A549 (cell line): ENCODE results near the gene GRAMD2A.

Experiments used
- CHD2 ChIP-seq: fragments of 150-350 bp; IDR thresholded peaks from 2 replicates; pipeline ENCODE4 v1.6.1; 2014; ENCODE audit warnings: low read length; ENCODE audit not compliant: partially characterized antibody
- ESRRA ChIP-seq: fragments of 150-350 bp; IDR thresholded peaks from 2 replicates; pipeline ENCODE4 v1.6.1; 2014; ENCODE audit warnings: mild to moderate bottlenecking, low read length, borderline replicate concordance
- NPAS2 ChIP-seq: fragments of 250-450 bp; sonication (Bioruptor Pico); IDR thresholded peaks from 2 replicates; pipeline ENCODE4 v1.8.0; 2022; ENCODE audit warnings: mild to moderate bottlenecking, moderate library complexity, borderline replicate concordance
- RAD21 ChIP-seq, 2 experiments: fragments of >200 bp in 1 of 2; sonication (Bioruptor Twin) in 1 of 2; formaldehyde crosslinking in 1 of 2; IDR thresholded peaks in 1 of 2; conservative IDR thresholded peaks in 1 of 2; 2 replicates in 1 of 2; 3 replicates in 1 of 2; pipeline ENCODE4 v1.6.1; 2012 to 2018; ENCODE audit warnings: inconsistent platforms in 1 of 2
- RCOR1 ChIP-seq: fragments of 150-350 bp; IDR thresholded peaks from 2 replicates; pipeline ENCODE4 v1.6.1; 2014; ENCODE audit warnings: antibody characterized with exemption, low read length, low read depth
- RFX5 ChIP-seq: fragments of 450-650 bp; IDR thresholded peaks from 2 replicates; pipeline ENCODE4 v1.7.1; 2014; ENCODE audit warnings: antibody characterized with exemption, mild to moderate bottlenecking, moderate library complexity
- TFCP2L1 ChIP-seq: fragments of 250-450 bp; sonication (Bioruptor Pico); IDR thresholded peaks from 2 replicates; pipeline ENCODE4 v1.5.0; 2021; ENCODE audit warnings: mild to moderate bottlenecking
- TF ChIP-seq, protein P1 (sequence below): fragments of 200-600 bp; sonication (generic); IDR thresholded peaks from 2 replicates; pipeline ENCODE4 v1.6.1; 2016; ENCODE audit warnings: antibody characterized with exemption, mild to moderate bottlenecking, moderate library complexity
- TF ChIP-seq, protein P2 (sequence below): fragments of >200 bp; sonication (Bioruptor Twin); formaldehyde crosslinking; IDR thresholded peaks from 3 replicates; pipeline ENCODE4 v1.5.1; 2016
- TF ChIP-seq, protein P3 (sequence below): IDR thresholded peaks from 2 replicates; pipeline ENCODE4 v1.6.1; 2012

DNA sequence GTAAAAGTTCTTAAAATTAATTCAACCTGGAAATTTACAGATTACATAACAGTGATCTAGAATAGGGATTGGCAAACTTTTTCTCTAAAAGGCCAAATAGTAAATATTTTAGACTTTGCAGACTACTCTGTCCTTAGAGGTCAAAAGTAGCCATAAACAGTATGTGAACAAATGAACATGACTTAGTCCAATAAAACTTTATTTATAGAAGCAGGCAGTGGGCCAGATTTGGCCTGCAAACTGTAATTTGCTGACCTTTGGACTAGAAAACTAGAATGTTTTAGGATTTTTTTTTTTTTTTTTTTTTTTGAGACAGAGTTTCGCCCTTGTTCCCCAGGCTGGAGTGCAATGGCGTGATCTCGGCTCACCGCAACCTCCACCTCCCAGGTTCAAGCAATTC lies 67.3 kb downstream of the GRAMD2A start:
- no peak for TF ChIP-seq RAD21 (conservative IDR thresholded peaks at IDR 0.05 in 1 of 2, IDR thresholded peaks at IDR 0.05 in 1 of 2)
- TF ChIP-seq TFCP2L1 = no peak
- TF ChIP-seq, protein P1, sequence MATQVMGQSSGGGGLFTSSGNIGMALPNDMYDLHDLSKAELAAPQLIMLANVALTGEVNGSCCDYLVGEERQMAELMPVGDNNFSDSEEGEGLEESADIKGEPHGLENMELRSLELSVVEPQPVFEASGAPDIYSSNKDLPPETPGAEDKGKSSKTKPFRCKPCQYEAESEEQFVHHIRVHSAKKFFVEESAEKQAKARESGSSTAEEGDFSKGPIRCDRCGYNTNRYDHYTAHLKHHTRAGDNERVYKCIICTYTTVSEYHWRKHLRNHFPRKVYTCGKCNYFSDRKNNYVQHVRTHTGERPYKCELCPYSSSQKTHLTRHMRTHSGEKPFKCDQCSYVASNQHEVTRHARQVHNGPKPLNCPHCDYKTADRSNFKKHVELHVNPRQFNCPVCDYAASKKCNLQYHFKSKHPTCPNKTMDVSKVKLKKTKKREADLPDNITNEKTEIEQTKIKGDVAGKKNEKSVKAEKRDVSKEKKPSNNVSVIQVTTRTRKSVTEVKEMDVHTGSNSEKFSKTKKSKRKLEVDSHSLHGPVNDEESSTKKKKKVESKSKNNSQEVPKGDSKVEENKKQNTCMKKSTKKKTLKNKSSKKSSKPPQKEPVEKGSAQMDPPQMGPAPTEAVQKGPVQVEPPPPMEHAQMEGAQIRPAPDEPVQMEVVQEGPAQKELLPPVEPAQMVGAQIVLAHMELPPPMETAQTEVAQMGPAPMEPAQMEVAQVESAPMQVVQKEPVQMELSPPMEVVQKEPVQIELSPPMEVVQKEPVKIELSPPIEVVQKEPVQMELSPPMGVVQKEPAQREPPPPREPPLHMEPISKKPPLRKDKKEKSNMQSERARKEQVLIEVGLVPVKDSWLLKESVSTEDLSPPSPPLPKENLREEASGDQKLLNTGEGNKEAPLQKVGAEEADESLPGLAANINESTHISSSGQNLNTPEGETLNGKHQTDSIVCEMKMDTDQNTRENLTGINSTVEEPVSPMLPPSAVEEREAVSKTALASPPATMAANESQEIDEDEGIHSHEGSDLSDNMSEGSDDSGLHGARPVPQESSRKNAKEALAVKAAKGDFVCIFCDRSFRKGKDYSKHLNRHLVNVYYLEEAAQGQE = no peak
- TF ChIP-seq CHD2 = no peak
- no peak for TF ChIP-seq RCOR1
- TF ChIP-seq RFX5 = no peak
- TF ChIP-seq, protein P2, sequence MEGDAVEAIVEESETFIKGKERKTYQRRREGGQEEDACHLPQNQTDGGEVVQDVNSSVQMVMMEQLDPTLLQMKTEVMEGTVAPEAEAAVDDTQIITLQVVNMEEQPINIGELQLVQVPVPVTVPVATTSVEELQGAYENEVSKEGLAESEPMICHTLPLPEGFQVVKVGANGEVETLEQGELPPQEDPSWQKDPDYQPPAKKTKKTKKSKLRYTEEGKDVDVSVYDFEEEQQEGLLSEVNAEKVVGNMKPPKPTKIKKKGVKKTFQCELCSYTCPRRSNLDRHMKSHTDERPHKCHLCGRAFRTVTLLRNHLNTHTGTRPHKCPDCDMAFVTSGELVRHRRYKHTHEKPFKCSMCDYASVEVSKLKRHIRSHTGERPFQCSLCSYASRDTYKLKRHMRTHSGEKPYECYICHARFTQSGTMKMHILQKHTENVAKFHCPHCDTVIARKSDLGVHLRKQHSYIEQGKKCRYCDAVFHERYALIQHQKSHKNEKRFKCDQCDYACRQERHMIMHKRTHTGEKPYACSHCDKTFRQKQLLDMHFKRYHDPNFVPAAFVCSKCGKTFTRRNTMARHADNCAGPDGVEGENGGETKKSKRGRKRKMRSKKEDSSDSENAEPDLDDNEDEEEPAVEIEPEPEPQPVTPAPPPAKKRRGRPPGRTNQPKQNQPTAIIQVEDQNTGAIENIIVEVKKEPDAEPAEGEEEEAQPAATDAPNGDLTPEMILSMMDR = no peak
- TF ChIP-seq, protein P3, sequence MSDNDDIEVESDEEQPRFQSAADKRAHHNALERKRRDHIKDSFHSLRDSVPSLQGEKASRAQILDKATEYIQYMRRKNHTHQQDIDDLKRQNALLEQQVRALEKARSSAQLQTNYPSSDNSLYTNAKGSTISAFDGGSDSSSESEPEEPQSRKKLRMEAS = no peak
- no peak for TF ChIP-seq NPAS2 (CRISPR knock-in tag)
- TF ChIP-seq ESRRA = no peak
